Ascending aorta (tissue), 2 donors: ENCODE measurements around the gene TSPYL2. TPM values are rescaled to one million over a fixed set of nuclear protein-coding genes. Genes with fewer than 3 reads are reported as not detected.

Source experiments
- DNase-seq, 2 donors: peaks; one replicate each; pipeline ENCODE4 v3.0.0-alpha.2; 2019; ENCODE audit warnings: low spot score in 2 of 2
- H3K27ac ChIP-seq, 2 donors: fragments of 200-600 bp; sonication (generic); one replicate each; pipeline ENCODE4 v1.5.1; 2016 to 2017; ENCODE audit warnings: mild to moderate bottlenecking in 1 of 2
- H3K27me3 ChIP-seq: fragments of 200-600 bp; sonication (generic); one replicate; pipeline ENCODE4 v1.5.1; 2017
- H3K36me3 ChIP-seq, 2 donors: fragments of 200-600 bp; sonication (generic); one replicate each; pipeline ENCODE4 v1.5.1; 2016
- H3K4me1 ChIP-seq, 2 donors: fragments of 200-600 bp; sonication (generic); one replicate each; pipeline ENCODE4 v1.5.1; 2016 to 2017; ENCODE audit warnings: mild to moderate bottlenecking in 1 of 2
- H3K4me3 ChIP-seq, 2 donors: fragments of 200-600 bp; sonication (generic); one replicate each; pipeline ENCODE4 v1.5.1; 2016 to 2017; ENCODE audit warnings: mild to moderate bottlenecking in 1 of 2
- H3K9me3 ChIP-seq, 2 donors: fragments of 200-600 bp; sonication (generic); one replicate each; pipeline ENCODE4 v1.5.1; 2016
- intact Hi-C: fragments of 100-400 bp; cut with DNase I; formaldehyde crosslinking; loops from one replicate; pipeline ENCODE4 v1.15.1; 2023
- total RNA-seq: library from RNA; depleted of rRNA; stranded (reverse); fragments of >200 nt; gene quantifications from one replicate; pipeline ENCODE4 v1.1.0, GENCODE V29; 2016
- TF ChIP-seq, protein P1 (sequence below), 3 experiments: fragments of 200-600 bp in 2 of 3; fragments of 450-650 bp in 1 of 3; sonication (generic) in 2 of 3; IDR thresholded peaks; one replicate each; pipeline ENCODE4 v1.5.1; 2016 to 2019; ENCODE audit warnings: antibody characterized with exemption in 3 of 3, mild to moderate bottlenecking in 1 of 3, moderate library complexity in 1 of 3

Gene TSPYL2
- total RNA-seq, 1 donor from 2014 or later, result 42.3 TPM

DNA sequence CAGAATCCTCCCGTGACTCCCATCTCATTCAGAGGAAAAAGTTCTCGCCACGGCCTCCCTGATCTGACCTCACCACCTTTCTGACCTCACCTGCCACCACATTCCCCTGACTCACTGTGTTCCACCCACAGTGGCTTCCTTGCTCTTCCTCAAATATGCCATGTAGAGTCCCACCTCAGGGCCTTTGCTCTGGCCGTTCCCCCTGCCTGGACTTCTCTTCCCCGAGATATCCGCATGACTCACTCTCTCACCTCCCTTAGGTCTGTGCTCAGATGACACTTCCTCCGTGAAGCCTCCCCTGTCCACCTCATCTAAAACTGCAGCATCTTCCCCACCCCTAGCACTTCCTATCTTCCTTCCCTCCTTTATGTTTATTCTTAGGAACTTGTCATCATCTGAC, 7.2 kb upstream of the TSPYL2 start:
- peak in 1 of 2 donors; percentile 59 for DNase-seq
- intact Hi-C loops, result no loop called here
- H3K4me1 ChIP-seq, result no peaks in the 10 kb centered on the region
- H3K36me3 ChIP-seq, result no peaks in the 10 kb centered on the region
- TF ChIP-seq, protein P1, sequence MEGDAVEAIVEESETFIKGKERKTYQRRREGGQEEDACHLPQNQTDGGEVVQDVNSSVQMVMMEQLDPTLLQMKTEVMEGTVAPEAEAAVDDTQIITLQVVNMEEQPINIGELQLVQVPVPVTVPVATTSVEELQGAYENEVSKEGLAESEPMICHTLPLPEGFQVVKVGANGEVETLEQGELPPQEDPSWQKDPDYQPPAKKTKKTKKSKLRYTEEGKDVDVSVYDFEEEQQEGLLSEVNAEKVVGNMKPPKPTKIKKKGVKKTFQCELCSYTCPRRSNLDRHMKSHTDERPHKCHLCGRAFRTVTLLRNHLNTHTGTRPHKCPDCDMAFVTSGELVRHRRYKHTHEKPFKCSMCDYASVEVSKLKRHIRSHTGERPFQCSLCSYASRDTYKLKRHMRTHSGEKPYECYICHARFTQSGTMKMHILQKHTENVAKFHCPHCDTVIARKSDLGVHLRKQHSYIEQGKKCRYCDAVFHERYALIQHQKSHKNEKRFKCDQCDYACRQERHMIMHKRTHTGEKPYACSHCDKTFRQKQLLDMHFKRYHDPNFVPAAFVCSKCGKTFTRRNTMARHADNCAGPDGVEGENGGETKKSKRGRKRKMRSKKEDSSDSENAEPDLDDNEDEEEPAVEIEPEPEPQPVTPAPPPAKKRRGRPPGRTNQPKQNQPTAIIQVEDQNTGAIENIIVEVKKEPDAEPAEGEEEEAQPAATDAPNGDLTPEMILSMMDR (IDR thresholded peaks at IDR 0.05), result no peak
- no peak overlapping the region for H3K27ac ChIP-seq
- no peak overlapping the region for H3K4me3 ChIP-seq
- H3K9me3 ChIP-seq, result no peaks in the 10 kb centered on the region
- H3K27me3 ChIP-seq, result no peaks in the 10 kb centered on the region

GRCh38 chrX:53076671-53077070, 5.5 kb upstream of the TSPYL2 start:
- no peaks in the 10 kb centered on the region for H3K9me3 ChIP-seq
- intact Hi-C loops, result no loop called here
- no peaks in the 10 kb centered on the region for H3K36me3 ChIP-seq
- H3K4me3 ChIP-seq, result no peak overlapping the region
- TF ChIP-seq, protein P1 (IDR thresholded peaks at IDR 0.05), result no peak
- peak in 1 of 2 donors; percentile 59 for DNase-seq
- H3K4me1 ChIP-seq, result no peaks in the 10 kb centered on the region
- H3K27ac ChIP-seq, result no peak overlapping the region
- no peaks in the 10 kb centered on the region for H3K27me3 ChIP-seq

- Histone ChIP-seq H3K9me3 (no peaks in the 10 kb centered on the region), H3K36me3 (no peaks in the 10 kb centered on the region), H3K4me1 (no peaks in the 10 kb centered on the region), H3K4me3 (no peak overlapping the region), H3K27ac (no peak overlapping the region), H3K27me3 (no peaks in the 10 kb centered on the region)
- peak in 1 of 2 donors; percentile 31 for DNase-seq
- TF ChIP-seq, protein P1 (IDR thresholded peaks at IDR 0.05), result no peak
- intact Hi-C loops, result no loop called here
Measured at GRCh38 chrX:53077207-53078197, 4.7 kb upstream of the TSPYL2 start.

- no peaks in the 10 kb centered on the region for H3K9me3 ChIP-seq
- H3K4me1 ChIP-seq, result no peaks in the 10 kb centered on the region
- no peak overlapping the region for H3K4me3 ChIP-seq
- no peaks in the 10 kb centered on the region for H3K36me3 ChIP-seq
- peak overlapping the region; percentile 56 to 88 for H3K27ac ChIP-seq
- intact Hi-C loops, result no loop called here
- no peaks in the 10 kb centered on the region for H3K27me3 ChIP-seq
- TF ChIP-seq, protein P1 (IDR thresholded peaks at IDR 0.05), result no peak
- DNase-seq, result peak in 1 of 2 donors; percentile 28
Measured at GRCh38 chrX:53078943-53079342, 3.2 kb upstream of the TSPYL2 start.

DNA sequence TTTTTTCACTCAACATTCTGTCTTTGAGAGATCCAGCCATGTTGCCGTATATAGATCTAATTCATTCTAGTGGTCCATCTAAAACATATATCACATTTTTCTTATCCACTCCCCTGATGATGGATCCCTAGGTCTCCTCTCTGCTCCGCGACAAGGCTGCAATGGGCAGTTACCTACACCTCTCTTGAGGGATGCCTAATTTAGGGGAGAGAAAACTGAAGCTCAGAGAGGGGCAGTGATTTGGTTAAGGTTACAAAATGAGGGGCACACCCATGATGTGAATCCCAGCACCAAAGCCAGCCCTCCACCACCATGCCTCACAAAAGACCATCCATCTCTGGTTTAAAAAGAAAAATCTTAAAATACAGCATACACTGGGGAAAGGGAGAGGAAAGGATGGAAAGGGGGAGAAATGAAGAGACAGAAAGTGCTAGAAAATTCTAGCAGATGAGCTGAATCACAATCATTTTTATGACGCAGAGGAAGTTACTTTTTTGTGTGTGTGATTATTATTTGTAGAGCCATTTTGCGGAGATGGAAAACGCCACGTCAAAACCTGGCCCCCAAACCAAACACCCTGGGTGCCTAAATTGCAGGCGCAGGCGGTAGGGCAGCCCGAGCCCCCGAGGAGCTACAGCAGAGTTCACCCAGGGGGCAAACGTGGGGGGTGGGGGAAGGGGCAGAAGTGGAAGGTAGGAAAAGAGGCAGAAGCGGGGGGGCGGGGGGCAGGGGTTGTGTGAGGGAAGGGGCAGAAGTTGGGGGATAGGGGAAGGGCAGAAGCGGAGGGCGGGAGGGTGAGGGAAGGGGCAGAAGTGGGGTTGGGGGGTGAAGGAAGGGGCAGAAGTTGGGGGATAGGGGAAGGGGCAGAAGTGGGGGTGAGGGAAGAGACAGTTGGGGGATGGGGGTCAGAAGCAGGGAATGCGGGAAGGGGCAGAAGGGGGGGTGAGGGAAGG, 1.3 kb upstream of the TSPYL2 start:
- peaks cover 0 to 2% of the 10 kb centered on the region in 2 donors for H3K4me1 ChIP-seq
- H3K27me3 ChIP-seq, result no peaks in the 10 kb centered on the region
- H3K9me3 ChIP-seq, result no peaks in the 10 kb centered on the region
- H3K27ac ChIP-seq, result peak overlapping the region; percentile 88 to 96
- H3K4me3 ChIP-seq, result peak overlapping the region; percentile 21 to 52
- TF ChIP-seq, protein P1 (IDR thresholded peaks at IDR 0.05), result no peak
- intact Hi-C loops, result loop anchor here (10.0 kb wide), 1 partner anchor 604 kb away; the partner anchor contains the start of gene HUWE1
- peaks cover 4 to 16% of the 10 kb centered on the region in 2 donors for H3K36me3 ChIP-seq
- DNase-seq, result peak in 1 of 2 donors; percentile 61
